GM23338 (cell line): ENCODE results near the gene RPL31. TPM values are rescaled to one million over a fixed set of nuclear protein-coding genes. Genes with fewer than 3 reads are reported as not detected.

ENCODE experiments used
- ATAC-seq: fragments of 200-7000 bp; cut with Tn5 transposase; 3 replicates; pipeline ENCODE4 v1.9.1; 2020
- DNase-seq: peaks from one replicate; pipeline ENCODE4 v3.0.0-alpha.2; 2015; ENCODE audit warnings: low spot score
- H2AFZ ChIP-seq: fragments of 200-600 bp; sonication (generic); 2 replicates; pipeline ENCODE4 v1.8.0; 2016; ENCODE audit warnings: antibody characterized with exemption, mild to moderate bottlenecking, moderate library complexity
- H3F3A ChIP-seq: fragments of 200-600 bp; sonication (generic); replicated peaks from 2 replicates; pipeline ENCODE4 v1.8.0; 2017; ENCODE audit warnings: antibody characterized with exemption, mixed run types, low read depth
- H3K27ac ChIP-seq: fragments of 200-600 bp; sonication (generic); 2 replicates; pipeline ENCODE4 v1.6.1; 2016; ENCODE audit warnings: low read depth
- H3K27me3 ChIP-seq: fragments of 200-600 bp; sonication (generic); 2 replicates; pipeline ENCODE4 v1.8.0; 2016; ENCODE audit warnings: mild to moderate bottlenecking, mixed run types, moderate library complexity; ENCODE audit not compliant: insufficient read depth
- H3K36me3 ChIP-seq: fragments of 200-600 bp; sonication (generic); 2 replicates; pipeline ENCODE4 v1.8.0; 2016; ENCODE audit warnings: mild to moderate bottlenecking; ENCODE audit not compliant: insufficient read depth
- H3K4me1 ChIP-seq: fragments of 200-600 bp; sonication (generic); 2 replicates; pipeline ENCODE4 v1.8.0; 2016; ENCODE audit warnings: mild to moderate bottlenecking, moderate library complexity; ENCODE audit not compliant: insufficient read depth
- H3K4me2 ChIP-seq: fragments of 200-600 bp; sonication (generic); 2 replicates; pipeline ENCODE4 v1.7.1; 2017; ENCODE audit warnings: mixed run types
- H3K4me3 ChIP-seq: fragments of 200-600 bp; sonication (generic); 2 replicates; pipeline ENCODE4 v1.6.1; 2016; ENCODE audit warnings: mixed run types
- H3K79me2 ChIP-seq: fragments of 200-600 bp; sonication (generic); replicated peaks from 2 replicates; pipeline ENCODE4 v1.8.0; 2017; ENCODE audit warnings: mild to moderate bottlenecking; ENCODE audit not compliant: insufficient read depth
- H3K9me2 ChIP-seq: fragments of 200-600 bp; sonication (generic); 2 replicates; pipeline ENCODE4 v1.8.0; 2017; ENCODE audit not compliant: insufficient read depth
- H4K20me1 ChIP-seq: fragments of 200-600 bp; sonication (generic); replicated peaks from 2 replicates; pipeline ENCODE4 v1.8.0; 2017; ENCODE audit warnings: mild to moderate bottlenecking; ENCODE audit not compliant: insufficient read depth
- H3K27ac Mint-ChIP-seq: 2 replicates; pipeline ENCODE4 v1.8.0; 2020; ENCODE audit warnings: inconsistent platforms, mild to moderate bottlenecking, moderate library complexity, mixed read lengths
- H3K27me3 Mint-ChIP-seq: 3 replicates; pipeline ENCODE4 v1.8.0; 2022; ENCODE audit warnings: low read depth, mild to moderate bottlenecking, moderate library complexity, mixed read lengths, inconsistent platforms; ENCODE audit not compliant: insufficient read depth, poor library complexity
- H3K36me3 Mint-ChIP-seq: 3 replicates; pipeline ENCODE4 v1.8.0; 2021; ENCODE audit warnings: low read depth, mild to moderate bottlenecking, inconsistent platforms, moderate library complexity, mixed read lengths
- H3K4me1 Mint-ChIP-seq: 3 replicates; pipeline ENCODE4 v1.8.0; 2020; ENCODE audit warnings: mild to moderate bottlenecking, inconsistent platforms, mixed read lengths
- H3K4me3 Mint-ChIP-seq: 3 replicates; pipeline ENCODE4 v1.8.0; 2021; ENCODE audit warnings: moderate library complexity, mild to moderate bottlenecking, inconsistent platforms, mixed read lengths
- H3K9me3 Mint-ChIP-seq: 3 replicates; pipeline ENCODE4 v1.8.0; 2020; ENCODE audit warnings: moderate library complexity, mild to moderate bottlenecking, inconsistent platforms, mixed read lengths
- CREB1 ChIP-seq: fragments of 250-450 bp; sonication (Bioruptor Pico); IDR thresholded peaks from 2 replicates; pipeline ENCODE4 v1.5.0; 2020; ENCODE audit warnings: low read depth, mild to moderate bottlenecking, moderate library complexity
- CTCF ChIP-seq, 2 experiments: fragments of 200-600 bp in 1 of 2; sonication (generic) in 1 of 2; conservative IDR thresholded peaks; 2 replicates each; pipeline versions ENCODE4 v1.5.1 to v1.6.1; 2016 to 2017; ENCODE audit warnings: antibody characterized with exemption in 2 of 2, low read depth in 2 of 2, mild to moderate bottlenecking in 2 of 2, moderate library complexity in 1 of 2
- ETS1 ChIP-seq: IDR thresholded peaks from 2 replicates; pipeline ENCODE4 v1.6.1; 2016; ENCODE audit warnings: antibody characterized with exemption
- EZH2 ChIP-seq: fragments of 200-600 bp; sonication (generic); IDR thresholded peaks from one replicate; pipeline ENCODE4 v1.8.0; 2017; ENCODE audit warnings: antibody characterized with exemption, mild to moderate bottlenecking, low read depth; ENCODE audit not compliant: unreplicated experiment
- JUNB ChIP-seq: IDR thresholded peaks from one replicate; pipeline ENCODE4 v1.6.1; 2016; ENCODE audit warnings: antibody characterized with exemption; ENCODE audit not compliant: unreplicated experiment
- STAT1 ChIP-seq: IDR thresholded peaks from one replicate; pipeline ENCODE4 v1.6.1; 2016; ENCODE audit warnings: antibody characterized with exemption; ENCODE audit not compliant: unreplicated experiment
- ZNF114 ChIP-seq: fragments of 250-450 bp; sonication (Bioruptor Pico); IDR thresholded peaks from 2 replicates; pipeline ENCODE4 v1.5.0; 2020; ENCODE audit warnings: mild to moderate bottlenecking, moderate library complexity
- ZNF331 ChIP-seq: fragments of 250-450 bp; sonication (Bioruptor Pico); IDR thresholded peaks from 2 replicates; pipeline ENCODE4 v1.5.0; 2020; ENCODE audit warnings: low read depth, mild to moderate bottlenecking, moderate library complexity
- ZNF462 ChIP-seq: fragments of 250-450 bp; sonication (Bioruptor Pico); IDR thresholded peaks from 2 replicates; pipeline ENCODE4 v1.5.0; 2020; ENCODE audit warnings: mild to moderate bottlenecking, moderate library complexity
- polyA plus RNA-seq: library from polyadenylated mRNA; unstranded; fragments of >200 nt; fragmentation: Nextera tagmentation; extraction: Ambion mirVana; gene quantifications from 2 replicates; pipeline ENCODE4 v1.2.1, GENCODE V29; 2016
- total RNA-seq: library from RNA; depleted of rRNA; stranded (reverse); fragments of >200 nt; shearing (Covaris generic); gene quantifications from 2 replicates; pipeline ENCODE4 v1.2.3, GENCODE V29; 2014

The RPL31 gene
- total and polyA plus RNA-seq, 2 experiments from 2014 or later = 819 to 3,213 TPM

DNA sequence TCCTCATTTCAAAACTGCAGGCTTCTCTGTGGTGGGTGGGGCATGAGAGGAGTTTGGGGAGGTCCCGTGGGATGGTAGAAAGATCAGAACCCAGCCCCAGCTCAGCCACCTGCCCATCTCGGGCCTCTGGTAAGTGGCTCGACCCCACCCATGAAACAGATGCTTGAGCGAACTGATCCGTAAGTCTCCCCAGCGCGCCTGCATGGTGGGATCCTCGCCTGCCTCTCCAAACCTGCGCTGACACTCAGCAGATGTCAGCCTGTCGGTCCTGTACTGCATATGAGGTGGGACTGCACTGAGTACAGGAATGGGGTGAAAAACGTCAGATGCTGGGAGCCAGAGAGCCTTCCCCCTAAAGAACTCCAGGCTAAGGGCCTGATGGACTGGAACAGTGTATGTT lies 15.9 kb upstream of the RPL31 start (continued):
- no peak for TF ChIP-seq ZNF462 (CRISPR knock-in tag)
- TF ChIP-seq ZNF114 (CRISPR knock-in tag) = no peak
- TF ChIP-seq ZNF331 (CRISPR knock-in tag) = no peak

GRCh38 chr2:100987536-100987935 lies 14.6 kb upstream of the RPL31 start:
- Histone ChIP-seq H3K27ac (no peak overlapping the region), H3K79me2 (no peaks in the 10 kb centered on the region), H3K9me2 (no peaks in the 10 kb centered on the region), H2AFZ (no peak overlapping the region), H3K4me3 (no peak overlapping the region), H4K20me1 (no peaks in the 10 kb centered on the region), H3K4me1 (no peaks in the 10 kb centered on the region; the same call in 1 of the 2 replicates), H3F3A (no peaks in the 10 kb centered on the region), H3K27me3 (no peaks in the 10 kb centered on the region), H3K36me3 (no peaks in the 10 kb centered on the region), H3K4me2 (no peak overlapping the region)
- Mint-ChIP-seq H3K4me1 (peaks cover 23% of the 10 kb centered on the region), H3K27ac (no peak overlapping the region), H3K9me3 (no peaks in the 10 kb centered on the region), H3K4me3 (no peak overlapping the region), H3K36me3 (peaks cover 3% of the 10 kb centered on the region; the same call in 1 of the 3 replicates), H3K27me3 (peaks cover 6% of the 10 kb centered on the region)
- DNase-seq = no peak
- no peak for ATAC-seq
- TF ChIP-seq CREB1 (CRISPR knock-in tag) (no peak), ZNF331 (CRISPR knock-in tag) (no peak), ZNF114 (CRISPR knock-in tag) (no peak)

- DNase-seq (no peak), ATAC-seq (no peak)
- Histone ChIP-seq H4K20me1 (no peaks in the 10 kb centered on the region), H3F3A (no peaks in the 10 kb centered on the region), H3K4me3 (no peak overlapping the region), H3K36me3 (no peaks in the 10 kb centered on the region), H3K4me2 (no peak overlapping the region), H3K4me1 (no peaks in the 10 kb centered on the region; the same call in 1 of the 2 replicates), H3K27me3 (no peaks in the 10 kb centered on the region), H3K9me2 (no peaks in the 10 kb centered on the region), H2AFZ (no peak overlapping the region), H3K79me2 (no peaks in the 10 kb centered on the region), H3K27ac (no peak overlapping the region)
- Mint-ChIP-seq H3K4me1 (peaks cover 21% of the 10 kb centered on the region), H3K4me3 (no peak overlapping the region), H3K27ac (no peak overlapping the region), H3K9me3 (no peaks in the 10 kb centered on the region), H3K36me3 (peaks cover 3% of the 10 kb centered on the region; the same call in 1 of the 3 replicates), H3K27me3 (peaks cover 6% of the 10 kb centered on the region)
- no peak for TF ChIP-seq STAT1
- no peak for TF ChIP-seq ZNF114 (CRISPR knock-in tag)
- TF ChIP-seq ETS1 = no peak
- no peak for TF ChIP-seq CTCF (conservative IDR thresholded peaks at IDR 0.05; ENCODE audit: low read depth in 2 of 2)
- TF ChIP-seq EZH2 = no peak
- TF ChIP-seq JUNB = no peak
- TF ChIP-seq CREB1 (CRISPR knock-in tag) = no peak
Observed at GRCh38 chr2:100987974-100988373, 14.1 kb upstream of the RPL31 start.
